HG03439 (cell line): Measurements from ENCODE around the gene ESR1.
A peak's percentile ranks its signal among the peaks of the same experiment; 100 is the strongest.
"Not testable (repeated sequence)": the region's sequence is repeated elsewhere in the genome, so short reads cannot be mapped to it uniquely, and the experiment has no call there.

Experiments
- ATAC-seq: cut with Tn5 transposase; IDR thresholded peaks from one replicate; pipeline ENCODE4 v1.9.1; 2021; ENCODE audit warnings: mild to moderate bottlenecking, moderate library complexity; ENCODE audit not compliant: unreplicated experiment

The ESR1 gene

GRCh38 chr6:151811081-151811480 is 3.6 kb downstream of the ESR1 start:
- ATAC-seq: no peak

GRCh38 chr6:151813858-151814257 is 6.4 kb downstream of the ESR1 start:
- ATAC-seq: no peak

- ATAC-seq: no peak
Measured at GRCh38 chr6:151814614-151815013, 7.1 kb downstream of the ESR1 start.

GRCh38 chr6:151822252-151823111 is 15.0 kb downstream of the ESR1 start:
- ATAC-seq: peak; percentile 84

- no peak for ATAC-seq
Measured at GRCh38 chr6:151826517-151827142, 19.1 kb downstream of the ESR1 start.

GRCh38 chr6:151832710-151833109 is 25.2 kb downstream of the ESR1 start:
- no peak for ATAC-seq

GRCh38 chr6:151835396-151835795 is 27.9 kb downstream of the ESR1 start:
- no peak for ATAC-seq

- ATAC-seq: no peak
Measured at GRCh38 chr6:151837223-151837622, 29.7 kb downstream of the ESR1 start.

GRCh38 chr6:151842816-151843215 is 35.3 kb downstream of the ESR1 start:
- no peak for ATAC-seq

GRCh38 chr6:151847064-151847463 is 39.6 kb downstream of the ESR1 start:
- no peak for ATAC-seq

GRCh38 chr6:151850479-151851003 is 43.1 kb downstream of the ESR1 start:
- ATAC-seq: no peak

GRCh38 chr6:151858294-151858693 is 50.8 kb downstream of the ESR1 start:
- ATAC-seq: no peak

GRCh38 chr6:151862461-151862860 is 55.0 kb downstream of the ESR1 start:
- no peak for ATAC-seq

GRCh38 chr6:151867361-151867869 is 59.9 kb downstream of the ESR1 start:
- ATAC-seq: not testable (repeated sequence)

- no peak for ATAC-seq
Measured at GRCh38 chr6:151869345-151869744, 61.9 kb downstream of the ESR1 start.

- no peak for ATAC-seq
Measured at GRCh38 chr6:151869787-151870186, 62.3 kb downstream of the ESR1 start.

- ATAC-seq: no peak
Measured at GRCh38 chr6:151870375-151870774, 62.9 kb downstream of the ESR1 start.

- ATAC-seq: no peak
Measured at GRCh38 chr6:151875524-151875923, 68.0 kb downstream of the ESR1 start.

GRCh38 chr6:151876122-151876521 is 68.6 kb downstream of the ESR1 start:
- no peak for ATAC-seq

- ATAC-seq: no peak
Measured at GRCh38 chr6:151877458-151877857, 70.0 kb downstream of the ESR1 start.

GRCh38 chr6:151881231-151881630 is 73.7 kb downstream of the ESR1 start:
- no peak for ATAC-seq

- no peak for ATAC-seq
Measured at GRCh38 chr6:151882206-151882605, 74.7 kb downstream of the ESR1 start.
